Measurements from ENCODE around the gene ACOXL. TPM values are rescaled to one million over a fixed set of nuclear protein-coding genes. Genes with fewer than 3 reads are reported as not detected.

Gene ACOXL
- total and polyA plus RNA-seq, 2 donors (not counting 3 experiments of a cell fraction or from before 2014, with no cell fraction given): not detected

- Histone ChIP-seq H3K9ac (replicated peaks; ENCODE audit: extremely low read depth, insufficient read depth, low read length) (no peak overlapping the region), H3K4me3 (replicated peaks in 1 of 3; ENCODE audit: insufficient read depth in 1 of 3, low read depth in 1 of 3, low read length in 3 of 3) (no peak overlapping the region), H3K27me3 (ENCODE audit: control insufficient read depth in 2 of 2, insufficient read depth in 2 of 2, low read length in 2 of 2) (peaks cover 0 to 2% of the 10 kb centered on the region in 2 experiments), H4K20me1 (replicated peaks; ENCODE audit: control insufficient read depth, extremely low read depth, insufficient read depth, low read length) (no peaks in the 10 kb centered on the region), H3K9me3 (replicated peaks; ENCODE audit: control insufficient read depth, insufficient read depth, low read length) (no peaks in the 10 kb centered on the region), H2AFZ (ENCODE audit: low read depth, low read length) (no peak overlapping the region), H3K9me1 (replicated peaks; ENCODE audit: control insufficient read depth, extremely low read depth, insufficient read depth, low read length) (no peaks in the 10 kb centered on the region), H3K4me2 (ENCODE audit: insufficient read depth, low read length) (no peak overlapping the region), H3K36me3 (ENCODE audit: control insufficient read depth in 2 of 2, extremely low read depth in 1 of 2, insufficient read depth in 2 of 2, low read length in 2 of 2) (no peaks in the 10 kb centered on the region), H3K4me1 (ENCODE audit: control insufficient read depth, extremely low read depth, insufficient read depth, low read length) (no peaks in the 10 kb centered on the region), H3K79me2 (ENCODE audit: control insufficient read depth, insufficient read depth, low read length) (no peaks in the 10 kb centered on the region), H3K27ac (ENCODE audit: insufficient read depth, low read depth, low read length) (no peak overlapping the region)
- intact Hi-C loops (cut with micrococcal nuclease) (no loop called here), dilution Hi-C loops (cut with MboI; ENCODE audit: extremely low pct_ligation_motif_present, low sequenced_read_pairs) (no loop called here)
- ChIA-PET POLR2A (no interaction called here), CTCF (no interaction called here)
- FAIRE-seq (no peak), DNase-seq (ENCODE audit: low read depth, low spot score) (no peak)
- no TSS peak for BruUV-seq (replicated peaks)
- no peak for TF ChIP-seq POLR2AphosphoS5 (IDR thresholded peaks at IDR 0.05; ENCODE audit: insufficient read depth, low read depth, low read length)
- no peak for TF ChIP-seq MAX (IDR thresholded peaks at IDR 0.05; ENCODE audit: insufficient read depth, insufficient read length)
- no peak for TF ChIP-seq POLR2A (IDR thresholded peaks at IDR 0.05; ENCODE audit: low read depth, low read length)
- no peak for TF ChIP-seq GATA2 (IDR thresholded peaks at IDR 0.05; ENCODE audit: insufficient read depth, insufficient read length, low read depth, low read length)
- TF ChIP-seq CTCF (IDR thresholded peaks at IDR 0.05; ENCODE audit: extremely low read depth in 1 of 2, insufficient read depth in 1 of 2, low read depth in 1 of 2, low read length in 2 of 2): no peak
- no peak for TF ChIP-seq JUN (IDR thresholded peaks at IDR 0.05; ENCODE audit: borderline replicate concordance, insufficient read depth, insufficient read length, low read depth)
- no peak for TF ChIP-seq MYC (IDR thresholded peaks at IDR 0.05; ENCODE audit: low read depth, low read length)
- TF ChIP-seq FOS (IDR thresholded peaks at IDR 0.05; ENCODE audit: borderline replicate concordance, insufficient read depth, low read length): no peak
- no peak for TF ChIP-seq EZH2 (IDR thresholded peaks at IDR 0.05; ENCODE audit: borderline replicate concordance, low read depth, low read length, severe bottlenecking)
Measured at GRCh38 chr2:110927526-110927925, 195.2 kb downstream of the ACOXL start.
